H1 (cell line): Measurements from ENCODE around the gene ABHD18.
"Not testable (repeated sequence)": the region's sequence is repeated elsewhere in the genome, so short reads cannot be mapped to it uniquely, and the experiment has no call there.

Experiments
- CTCF ChIP-seq, 3 experiments: IDR thresholded peaks; 1 replicate in 2 of 3; 2 replicates in 1 of 3; pipeline versions ENCODE4 v1.5.1 to v1.6.1; 2011; ENCODE audit warnings: low read length in 3 of 3, mild to moderate bottlenecking in 3 of 3, inconsistent platforms in 2 of 3, low read depth in 1 of 3, moderate library complexity in 1 of 3; ENCODE audit not compliant: insufficient read depth in 1 of 3; ENCODE audit errors: control extremely low read depth in 1 of 3
- EGR1 ChIP-seq: IDR thresholded peaks from 2 replicates; pipeline ENCODE4 v1.6.1; 2011; ENCODE audit warnings: low read depth, low read length, borderline replicate concordance
- POLR2AphosphoS5 ChIP-seq: IDR thresholded peaks from 2 replicates; pipeline ENCODE4 v1.6.1; 2011; ENCODE audit warnings: low read depth, low read length
- TF ChIP-seq, protein P1 (sequence below): IDR thresholded peaks from 2 replicates; pipeline ENCODE4 v1.6.1; 2012; ENCODE audit warnings: inconsistent platforms

DNA sequence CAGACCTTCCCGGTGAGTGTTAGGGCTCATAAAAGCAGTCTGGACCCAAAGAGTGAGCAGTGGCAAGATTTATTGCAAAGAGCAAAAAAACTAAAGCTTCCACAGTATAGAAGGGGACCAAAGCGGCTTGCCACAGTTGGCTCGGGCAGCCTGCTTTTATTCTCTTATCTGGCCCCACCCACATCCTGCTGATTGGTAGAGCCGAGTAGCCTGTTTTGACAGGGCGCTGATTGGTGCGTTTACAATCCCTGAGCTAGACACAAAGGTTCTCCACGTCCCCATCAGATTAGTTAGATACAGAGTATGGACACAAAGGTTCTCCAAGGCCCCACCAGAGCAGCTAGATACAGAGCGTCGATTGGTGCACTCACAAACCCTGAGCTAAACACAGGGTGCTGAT is 81.8 kb downstream of the ABHD18 start:
- TF ChIP-seq POLR2AphosphoS5; CTCF (IDR thresholded peaks at IDR 0.05; ENCODE audit: control extremely low read depth in 1 of 3, insufficient read depth in 1 of 3, low read depth in 1 of 3, low read length in 3 of 3); EGR1: not testable (repeated sequence)
- TF ChIP-seq, protein P1, sequence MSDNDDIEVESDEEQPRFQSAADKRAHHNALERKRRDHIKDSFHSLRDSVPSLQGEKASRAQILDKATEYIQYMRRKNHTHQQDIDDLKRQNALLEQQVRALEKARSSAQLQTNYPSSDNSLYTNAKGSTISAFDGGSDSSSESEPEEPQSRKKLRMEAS, result not testable (repeated sequence)
